ENCODE results near the gene CSF1R. TPM values are rescaled to one million over a fixed set of nuclear protein-coding genes. Genes with fewer than 3 reads are reported as not detected.
"Not testable (repeated sequence)": the region's sequence is repeated elsewhere in the genome, so short reads cannot be mapped to it uniquely, and the experiment has no call there.

Gene CSF1R
- total RNA-seq, 4 donors from 2014 or later, result 24.9 to 51.7 (median 31.5) TPM

DNA sequence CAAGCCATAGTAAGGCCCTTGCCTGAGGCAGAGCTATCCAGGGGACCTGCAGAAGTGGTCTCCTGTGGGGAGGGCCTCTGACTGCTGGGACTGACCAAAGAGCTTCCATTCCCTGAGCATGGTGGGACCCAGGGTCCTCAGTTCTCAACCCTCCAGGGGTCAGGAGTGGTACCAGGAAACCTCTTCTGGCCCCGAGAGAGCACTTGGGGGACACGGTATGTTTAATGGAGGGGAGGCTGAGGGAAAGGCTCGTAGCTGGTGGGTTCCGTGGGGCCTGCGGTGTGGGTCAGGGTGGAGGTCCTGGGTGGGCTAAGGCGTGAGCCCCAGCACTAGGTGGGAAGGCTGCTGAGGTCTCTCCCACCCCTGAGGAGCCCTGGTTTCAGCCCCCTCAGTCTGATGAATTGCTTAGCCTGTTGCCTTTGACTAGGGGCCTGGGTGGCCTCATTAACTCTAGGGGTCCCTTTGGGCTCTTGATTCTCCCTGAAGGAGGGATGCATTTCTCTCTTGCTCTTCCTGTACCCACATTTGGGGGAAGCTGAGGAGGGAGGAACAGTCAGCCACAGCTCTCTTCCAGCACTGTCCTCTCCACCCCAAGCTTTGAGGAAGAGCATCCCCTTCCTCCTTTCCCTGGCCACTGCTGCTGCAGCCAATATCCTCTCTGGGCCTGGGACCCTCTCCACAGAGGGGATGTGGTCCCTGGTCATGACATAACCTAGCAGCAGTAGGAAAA lies 34.0 kb downstream of the CSF1R start:
- Histone ChIP-seq H3K4me1 (no peaks in the 10 kb centered on the region), H3K36me3 (peaks cover 68 to 87% (median 85%) of the 10 kb centered on the region in 4 donors), H3K9me3 (no peaks in the 10 kb centered on the region), H3K4me3 (no peak overlapping the region), H3K27me3 (no peaks in the 10 kb centered on the region), H3K27ac (replicated peaks in 1 of 4) (no peak overlapping the region)
- TF ChIP-seq EP300 (IDR thresholded peaks at IDR 0.05) (no peak), POLR2A (IDR thresholded peaks at IDR 0.05; ENCODE audit: low read depth) (no peak), POLR2AphosphoS5 (IDR thresholded peaks at IDR 0.05) (no peak)
- TF ChIP-seq, protein P1, sequence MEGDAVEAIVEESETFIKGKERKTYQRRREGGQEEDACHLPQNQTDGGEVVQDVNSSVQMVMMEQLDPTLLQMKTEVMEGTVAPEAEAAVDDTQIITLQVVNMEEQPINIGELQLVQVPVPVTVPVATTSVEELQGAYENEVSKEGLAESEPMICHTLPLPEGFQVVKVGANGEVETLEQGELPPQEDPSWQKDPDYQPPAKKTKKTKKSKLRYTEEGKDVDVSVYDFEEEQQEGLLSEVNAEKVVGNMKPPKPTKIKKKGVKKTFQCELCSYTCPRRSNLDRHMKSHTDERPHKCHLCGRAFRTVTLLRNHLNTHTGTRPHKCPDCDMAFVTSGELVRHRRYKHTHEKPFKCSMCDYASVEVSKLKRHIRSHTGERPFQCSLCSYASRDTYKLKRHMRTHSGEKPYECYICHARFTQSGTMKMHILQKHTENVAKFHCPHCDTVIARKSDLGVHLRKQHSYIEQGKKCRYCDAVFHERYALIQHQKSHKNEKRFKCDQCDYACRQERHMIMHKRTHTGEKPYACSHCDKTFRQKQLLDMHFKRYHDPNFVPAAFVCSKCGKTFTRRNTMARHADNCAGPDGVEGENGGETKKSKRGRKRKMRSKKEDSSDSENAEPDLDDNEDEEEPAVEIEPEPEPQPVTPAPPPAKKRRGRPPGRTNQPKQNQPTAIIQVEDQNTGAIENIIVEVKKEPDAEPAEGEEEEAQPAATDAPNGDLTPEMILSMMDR (IDR thresholded peaks at IDR 0.05), result no peak
- intact Hi-C loops (cut with DNase I), result no loop called here
- 90% methylated on average over 4 of the region's 6 CpGs for WGBS
- DNase-seq (ENCODE audit: extremely low spot score), result no peak

DNA sequence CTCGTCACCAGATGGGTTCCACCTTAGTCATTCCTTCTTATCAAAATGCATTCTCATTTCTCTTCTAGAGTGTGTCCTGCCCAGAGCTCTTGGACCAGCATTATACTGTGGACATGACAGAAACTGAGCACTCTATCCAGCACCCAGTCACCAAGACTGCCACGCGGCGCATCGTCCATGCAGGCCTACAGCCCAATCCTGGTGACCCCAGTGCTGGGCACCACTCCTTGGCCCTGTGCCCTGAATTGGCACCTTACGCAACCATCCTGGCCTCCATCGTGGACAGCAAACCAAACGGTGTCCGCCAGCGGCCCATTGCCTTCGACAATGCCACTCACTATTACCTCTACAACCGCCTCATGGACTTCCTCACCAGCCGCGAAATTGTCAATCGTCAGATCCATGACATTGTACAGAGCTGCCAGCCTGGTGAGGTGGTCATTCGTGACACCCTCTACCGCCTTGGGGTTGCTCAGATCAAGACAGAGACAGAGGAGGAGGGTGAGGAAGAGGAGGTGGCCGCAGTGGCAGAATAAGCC lies 34.6 kb downstream of the CSF1R start:
- no peaks in the 10 kb centered on the region for H3K4me1 ChIP-seq
- intact Hi-C loops (cut with DNase I), result no loop called here
- no peak for DNase-seq (ENCODE audit: extremely low spot score)
- H3K27ac ChIP-seq (replicated peaks in 1 of 4), result no peak overlapping the region
- H3K4me3 ChIP-seq, result no peak overlapping the region
- H3K9me3 ChIP-seq, result no peaks in the 10 kb centered on the region
- no peaks in the 10 kb centered on the region for H3K27me3 ChIP-seq
- TF ChIP-seq EP300 (IDR thresholded peaks at IDR 0.05), result no peak
- no peak for TF ChIP-seq POLR2A (IDR thresholded peaks at IDR 0.05; ENCODE audit: low read depth)
- 91% methylated on average over 18 of the region's 18 CpGs for WGBS
- H3K36me3 ChIP-seq, result peaks cover 72 to 94% (median 92%) of the 10 kb centered on the region in 4 donors

DNA sequence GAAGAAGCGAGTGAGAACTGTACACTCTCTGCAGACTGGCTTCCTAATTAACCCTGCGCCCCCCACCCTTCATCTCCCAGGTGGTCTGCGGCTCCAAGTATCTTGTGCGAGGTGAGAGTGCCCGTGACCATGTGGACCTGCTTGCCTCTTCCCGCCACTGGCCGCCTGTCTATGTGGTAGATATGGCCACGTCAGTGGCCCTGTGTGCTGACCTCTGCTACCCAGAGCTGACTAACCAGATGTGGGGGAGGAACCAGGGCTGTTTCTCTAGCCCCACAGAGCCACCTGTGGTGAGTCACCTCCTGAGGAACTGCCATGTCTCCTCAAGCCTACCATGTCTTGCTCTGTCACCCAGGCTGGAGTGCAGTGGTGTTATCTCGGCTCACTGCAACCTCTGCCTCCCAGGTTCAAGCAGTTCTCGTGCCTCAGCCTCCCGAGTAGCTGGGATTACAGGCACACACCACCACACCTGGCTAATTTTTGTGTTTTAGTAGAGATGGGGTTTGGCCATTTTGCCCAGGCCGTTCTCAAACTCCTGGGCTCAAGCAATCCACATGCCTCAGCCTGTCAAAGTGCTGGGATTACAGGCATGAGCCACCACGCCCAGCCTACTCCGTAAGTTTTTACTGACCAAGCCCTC lies 36.1 kb downstream of the CSF1R start:
- H3K27me3 ChIP-seq; H3K4me1 ChIP-seq; H3K27ac ChIP-seq (replicated peaks in 1 of 4); intact Hi-C loops (cut with DNase I); H3K9me3 ChIP-seq; DNase-seq (ENCODE audit: extremely low spot score); H3K4me3 ChIP-seq: not testable (repeated sequence)
- 94% methylated on average over 10 of the region's 14 CpGs for WGBS
- peaks cover 77 to 100% (median 99%) of the 10 kb centered on the region in 4 donors for H3K36me3 ChIP-seq

GRCh38 chr5:150046031-150046430 lies 40.3 kb downstream of the CSF1R start:
- WGBS, result 95% methylated on average over 6 of the region's 6 CpGs
- Histone ChIP-seq H3K27ac (replicated peaks in 1 of 4) (no peak overlapping the region), H3K9me3 (no peaks in the 10 kb centered on the region), H3K4me3 (no peak overlapping the region), H3K27me3 (no peaks in the 10 kb centered on the region), H3K4me1 (peaks cover 0 to 17% (median 12%) of the 10 kb centered on the region in 4 donors), H3K36me3 (peaks cover 65 to 100% (median 94%) of the 10 kb centered on the region in 4 donors)
- intact Hi-C loops (cut with DNase I), result no loop called here
- TF ChIP-seq EP300 (IDR thresholded peaks at IDR 0.05), result no peak
- no peak for TF ChIP-seq POLR2A (IDR thresholded peaks at IDR 0.05; ENCODE audit: low read depth)
- TF ChIP-seq, protein P1 (IDR thresholded peaks at IDR 0.05), result no peak
- TF ChIP-seq POLR2AphosphoS5 (IDR thresholded peaks at IDR 0.05), result no peak
- no peak for DNase-seq (ENCODE audit: extremely low spot score)

- no peak for DNase-seq (ENCODE audit: extremely low spot score)
- intact Hi-C loops (cut with DNase I), result no loop called here
- 88% methylated on average over 6 of the region's 6 CpGs for WGBS
- Histone ChIP-seq H3K27ac (replicated peaks in 1 of 4) (no peak overlapping the region), H3K36me3 (peaks cover 62 to 100% (median 94%) of the 10 kb centered on the region in 4 donors), H3K9me3 (no peaks in the 10 kb centered on the region), H3K4me1 (peaks cover 0 to 17% (median 12%) of the 10 kb centered on the region in 4 donors), H3K27me3 (no peaks in the 10 kb centered on the region), H3K4me3 (no peak overlapping the region)
- TF ChIP-seq EP300 (IDR thresholded peaks at IDR 0.05) (no peak), POLR2A (IDR thresholded peaks at IDR 0.05; ENCODE audit: low read depth) (no peak), POLR2AphosphoS5 (IDR thresholded peaks at IDR 0.05) (no peak)
- TF ChIP-seq, protein P1 (IDR thresholded peaks at IDR 0.05), result no peak
Measured at GRCh38 chr5:150045549-150045948, 40.8 kb downstream of the CSF1R start.

Measured in esophagus muscularis mucosa (tissue), 4 donors.